ENCODE data around the gene SALL4. TPM values are rescaled to one million over a fixed set of nuclear protein-coding genes. Genes with fewer than 3 reads are reported as not detected.

SALL4 gene
- total RNA-seq, 2 experiments from 2014 or later = not detected

- no peaks in the 10 kb centered on the region for H3K36me3 Mint-ChIP-seq (ENCODE audit: low read depth)
- no peaks in the 10 kb centered on the region for H3K4me1 Mint-ChIP-seq (ENCODE audit: low read depth)
- peaks cover 2% of the 10 kb centered on the region for H3K27me3 Mint-ChIP-seq (ENCODE audit: low read depth)
- CTCF ChIA-PET = no interaction called here
- H3K9me3 Mint-ChIP-seq = no peaks in the 10 kb centered on the region
- H3K4me3 Mint-ChIP-seq = no peak overlapping the region
- DNase-seq = no peak
- H3K27ac Mint-ChIP-seq = no peak overlapping the region
- intact Hi-C loops (cut with micrococcal nuclease) = no loop called here
Measured at GRCh38 chr20:51815383-51816076, 13.2 kb upstream of the SALL4 start.

- Mint-ChIP-seq H3K4me3 (no peak overlapping the region), H3K36me3 (ENCODE audit: low read depth) (no peaks in the 10 kb centered on the region), H3K27ac (no peak overlapping the region), H3K4me1 (ENCODE audit: low read depth) (no peaks in the 10 kb centered on the region), H3K27me3 (ENCODE audit: low read depth) (peaks cover 2% of the 10 kb centered on the region), H3K9me3 (no peaks in the 10 kb centered on the region)
- no peak for DNase-seq
- CTCF ChIA-PET = no interaction called here
- intact Hi-C loops (cut with micrococcal nuclease) = no loop called here
Measured at GRCh38 chr20:51812861-51813260, 10.5 kb upstream of the SALL4 start.

- Mint-ChIP-seq H3K27me3 (ENCODE audit: low read depth) (peaks cover 4% of the 10 kb centered on the region), H3K36me3 (ENCODE audit: low read depth) (no peaks in the 10 kb centered on the region), H3K9me3 (no peaks in the 10 kb centered on the region), H3K4me3 (no peak overlapping the region), H3K27ac (no peak overlapping the region), H3K4me1 (ENCODE audit: low read depth) (no peaks in the 10 kb centered on the region)
- DNase-seq = no peak
- CTCF ChIA-PET = no interaction called here
- intact Hi-C loops (cut with micrococcal nuclease) = no loop called here
Measured at GRCh38 chr20:51811514-51812128, 9.3 kb upstream of the SALL4 start.

- no peak for DNase-seq
- H3K9me3 Mint-ChIP-seq = no peaks in the 10 kb centered on the region
- no peaks in the 10 kb centered on the region for H3K4me1 Mint-ChIP-seq (ENCODE audit: low read depth)
- no peak overlapping the region for H3K4me3 Mint-ChIP-seq
- H3K27me3 Mint-ChIP-seq (ENCODE audit: low read depth) = peaks cover 6% of the 10 kb centered on the region
- H3K27ac Mint-ChIP-seq = no peak overlapping the region
- CTCF ChIA-PET = interaction anchor here (1.2 kb wide), 1 partner anchor 11 kb away, joined by 3 read pairs; no protein-coding TSS in a partner anchor
- H3K36me3 Mint-ChIP-seq (ENCODE audit: low read depth) = no peaks in the 10 kb centered on the region
- intact Hi-C loops (cut with micrococcal nuclease) = no loop called here
Measured at GRCh38 chr20:51811042-51811355, 8.7 kb upstream of the SALL4 start.

GRCh38 chr20:51810155-51811041 is 8.1 kb upstream of the SALL4 start:
- Mint-ChIP-seq H3K4me1 (ENCODE audit: low read depth) (no peaks in the 10 kb centered on the region), H3K9me3 (no peaks in the 10 kb centered on the region), H3K27ac (no peak overlapping the region), H3K4me3 (no peak overlapping the region), H3K36me3 (ENCODE audit: low read depth) (no peaks in the 10 kb centered on the region), H3K27me3 (ENCODE audit: low read depth) (peaks cover 10% of the 10 kb centered on the region)
- CTCF ChIA-PET = interaction anchor here (1.0 to 1.2 kb wide), 2 partner anchors 11 to 115 kb away, joined by 3 read pairs; no protein-coding TSS in a partner anchor
- no peak for DNase-seq
- intact Hi-C loops (cut with micrococcal nuclease) = no loop called here

- Mint-ChIP-seq H3K4me3 (no peak overlapping the region), H3K9me3 (no peaks in the 10 kb centered on the region), H3K27ac (no peak overlapping the region), H3K27me3 (ENCODE audit: low read depth) (peaks cover 12% of the 10 kb centered on the region), H3K36me3 (ENCODE audit: low read depth) (no peaks in the 10 kb centered on the region), H3K4me1 (ENCODE audit: low read depth) (no peaks in the 10 kb centered on the region)
- intact Hi-C loops (cut with micrococcal nuclease) = no loop called here
- CTCF ChIA-PET = no interaction called here
- DNase-seq = no peak
Measured at GRCh38 chr20:51807720-51808250, 5.5 kb upstream of the SALL4 start.

GRCh38 chr20:51804754-51805153 is 2.4 kb upstream of the SALL4 start:
- Mint-ChIP-seq H3K27me3 (ENCODE audit: low read depth) (peaks cover 33% of the 10 kb centered on the region), H3K36me3 (ENCODE audit: low read depth) (no peaks in the 10 kb centered on the region), H3K4me3 (no peak overlapping the region), H3K27ac (no peak overlapping the region), H3K9me3 (no peaks in the 10 kb centered on the region), H3K4me1 (ENCODE audit: low read depth) (peaks cover 8% of the 10 kb centered on the region)
- CTCF ChIA-PET = interaction anchor here (0.5 to 1.5 kb wide), 2 partner anchors 161 to 1509 kb away, joined by 3 read pairs; no protein-coding TSS in a partner anchor
- intact Hi-C loops (cut with micrococcal nuclease) = no loop called here
- DNase-seq = no peak

- Mint-ChIP-seq H3K27me3 (ENCODE audit: low read depth) (peaks cover 47% of the 10 kb centered on the region), H3K27ac (no peak overlapping the region), H3K9me3 (no peaks in the 10 kb centered on the region), H3K36me3 (ENCODE audit: low read depth) (no peaks in the 10 kb centered on the region), H3K4me3 (no peak overlapping the region), H3K4me1 (ENCODE audit: low read depth) (peaks cover 12% of the 10 kb centered on the region)
- CTCF ChIA-PET = no interaction called here
- DNase-seq = no peak
- intact Hi-C loops (cut with micrococcal nuclease) = no loop called here
Measured at GRCh38 chr20:51803148-51803854, 980 bp upstream of the SALL4 start.

- DNase-seq = no peak
- intact Hi-C loops (cut with micrococcal nuclease) = loop anchor here (2.0 kb wide), 1 partner anchor 281 kb away; no protein-coding TSS in a partner anchor
- no peak overlapping the region for H3K27ac Mint-ChIP-seq
- no peaks in the 10 kb centered on the region for H3K36me3 Mint-ChIP-seq (ENCODE audit: low read depth)
- CTCF ChIA-PET = no interaction called here
- H3K4me3 Mint-ChIP-seq = no peak overlapping the region
- peaks cover 51% of the 10 kb centered on the region for H3K27me3 Mint-ChIP-seq (ENCODE audit: low read depth)
- no peaks in the 10 kb centered on the region for H3K9me3 Mint-ChIP-seq
- H3K4me1 Mint-ChIP-seq (ENCODE audit: low read depth) = peaks cover 12% of the 10 kb centered on the region
Measured at GRCh38 chr20:51801823-51802123, 548 bp downstream of the SALL4 start.

- Mint-ChIP-seq H3K27ac (no peak overlapping the region), H3K9me3 (no peaks in the 10 kb centered on the region), H3K36me3 (ENCODE audit: low read depth) (no peaks in the 10 kb centered on the region), H3K27me3 (ENCODE audit: low read depth) (peaks cover 51% of the 10 kb centered on the region), H3K4me1 (ENCODE audit: low read depth) (peaks cover 12% of the 10 kb centered on the region), H3K4me3 (peak overlapping the region; percentile 45)
- CTCF ChIA-PET = interaction anchor here (0.7 kb wide), 1 partner anchor 308 kb away, joined by 3 read pairs; no protein-coding TSS in a partner anchor
- intact Hi-C loops (cut with micrococcal nuclease) = loop anchor here (2.0 kb wide), 1 partner anchor 282 kb away; no protein-coding TSS in a partner anchor
- peak; percentile 11 for DNase-seq
Measured at GRCh38 chr20:51801122-51801822, 1.0 kb downstream of the SALL4 start.

GRCh38 chr20:51800872-51801121 is 1.5 kb downstream of the SALL4 start:
- Mint-ChIP-seq H3K36me3 (ENCODE audit: low read depth) (no peaks in the 10 kb centered on the region), H3K4me1 (ENCODE audit: low read depth) (peaks cover 12% of the 10 kb centered on the region), H3K4me3 (peak overlapping the region; percentile 45), H3K27me3 (ENCODE audit: low read depth) (peaks cover 47% of the 10 kb centered on the region), H3K9me3 (no peaks in the 10 kb centered on the region), H3K27ac (no peak overlapping the region)
- DNase-seq = peak; percentile 8
- CTCF ChIA-PET = interaction anchor here (0.7 to 1.6 kb wide), 4 partner anchors 18 to 308 kb away, joined by 3 to 7 read pairs (median 5); no protein-coding TSS in a partner anchor
- intact Hi-C loops (cut with micrococcal nuclease) = loop anchor here (2.0 kb wide), 1 partner anchor 282 kb away; no protein-coding TSS in a partner anchor

All from activated naive CD4-positive, alpha-beta T cell treated with anti-CD3 and anti-CD28 coated beads for 36 hours (primary cell).